GM18498 (cell line): ENCODE measurements around the gene TRAPPC10.
"Not testable (repeated sequence)": the region's sequence is repeated elsewhere in the genome, so short reads cannot be mapped to it uniquely, and the experiment has no call there.

Experiments
- ATAC-seq: cut with Tn5 transposase; IDR thresholded peaks from one replicate; pipeline ENCODE4 v1.9.1; 2021; ENCODE audit warnings: mild to moderate bottlenecking, moderate library complexity; ENCODE audit not compliant: unreplicated experiment

TRAPPC10 gene

DNA sequence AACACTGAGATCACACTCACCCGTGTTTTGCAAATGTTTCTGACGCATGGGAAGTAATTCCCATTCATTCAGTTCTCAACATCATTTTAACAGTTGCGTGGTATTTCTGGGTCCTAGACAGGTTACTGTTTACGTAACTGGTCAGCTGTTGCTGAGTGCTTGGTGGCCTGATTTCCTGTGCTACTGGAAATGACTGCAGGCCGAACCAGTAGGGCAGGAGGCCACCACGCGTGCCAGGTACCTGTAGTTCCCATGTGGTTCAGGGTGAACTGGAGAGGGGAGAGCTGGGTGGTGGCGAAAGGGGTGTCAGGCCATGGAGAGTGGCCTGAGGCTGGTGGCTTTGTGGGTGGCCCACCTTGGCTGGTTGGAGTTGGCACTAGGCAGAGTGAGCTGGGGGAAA, 122.6 kb downstream of the TRAPPC10 start:
- ATAC-seq = not testable (repeated sequence)

GRCh38 chr21:44138039-44138438, 125.9 kb downstream of the TRAPPC10 start:
- peak; percentile 55 for ATAC-seq

GRCh38 chr21:44139787-44140551, 127.9 kb downstream of the TRAPPC10 start:
- ATAC-seq = not testable (repeated sequence)

GRCh38 chr21:44140552-44140932, 128.4 kb downstream of the TRAPPC10 start:
- ATAC-seq = not testable (repeated sequence)

GRCh38 chr21:44142470-44142869, 130.4 kb downstream of the TRAPPC10 start:
- ATAC-seq = not testable (repeated sequence)

GRCh38 chr21:44143380-44143779, 131.3 kb downstream of the TRAPPC10 start:
- peak; percentile 46 for ATAC-seq

DNA sequence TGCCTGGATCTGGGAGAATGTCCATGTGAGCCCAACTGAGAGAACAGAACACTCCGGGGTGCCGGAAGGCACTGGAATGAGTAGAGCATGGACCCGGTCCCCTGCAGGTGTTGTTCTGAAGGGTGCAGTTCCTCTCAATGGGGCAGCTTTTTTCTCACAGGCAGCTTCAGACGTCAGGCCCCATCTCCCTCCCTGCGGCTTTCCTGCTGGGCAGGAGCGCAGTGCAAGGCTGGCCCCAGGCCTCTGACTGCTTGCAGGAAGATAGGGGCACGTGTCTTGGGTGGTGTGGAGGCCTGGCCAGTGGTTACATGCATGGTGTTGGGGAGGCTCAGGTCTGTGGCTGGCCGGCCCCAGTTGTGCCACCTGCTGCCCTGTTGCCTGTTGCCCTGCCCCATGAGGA, 131.9 kb downstream of the TRAPPC10 start:
- not testable (repeated sequence) for ATAC-seq

GRCh38 chr21:44144784-44145602, 132.9 kb downstream of the TRAPPC10 start:
- ATAC-seq = not testable (repeated sequence)

- ATAC-seq = not testable (repeated sequence)
Observed at GRCh38 chr21:44145616-44146015, 133.5 kb downstream of the TRAPPC10 start.

GRCh38 chr21:44147108-44147507, 135.0 kb downstream of the TRAPPC10 start:
- ATAC-seq = not testable (repeated sequence)

DNA sequence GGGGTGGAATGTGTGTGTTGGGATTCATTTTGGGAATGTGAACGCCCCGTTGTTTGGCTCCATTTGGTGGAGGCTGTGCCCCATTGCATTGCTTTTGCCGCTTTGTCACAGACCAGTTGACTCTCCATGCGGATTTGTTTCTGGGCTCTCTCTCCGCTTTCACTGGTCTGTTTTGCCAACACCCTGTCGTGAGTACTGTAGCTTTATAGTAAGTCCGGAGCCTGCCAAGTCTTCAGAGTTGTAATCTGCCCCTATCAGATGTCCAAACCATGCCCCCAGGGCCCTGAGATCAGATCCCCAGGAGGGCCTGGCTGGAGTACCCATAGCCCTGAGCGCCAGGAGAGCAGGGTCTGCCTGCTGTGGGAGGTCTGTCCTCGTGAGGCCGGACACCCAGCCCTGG, 138.1 kb downstream of the TRAPPC10 start:
- ATAC-seq = not testable (repeated sequence)

- ATAC-seq = not testable (repeated sequence)
Observed at GRCh38 chr21:44153214-44153888, 141.2 kb downstream of the TRAPPC10 start.

- ATAC-seq = not testable (repeated sequence)
Observed at GRCh38 chr21:44153889-44154228, 141.8 kb downstream of the TRAPPC10 start.

- ATAC-seq = not testable (repeated sequence)
Observed at GRCh38 chr21:44154816-44155230, 142.7 kb downstream of the TRAPPC10 start.

GRCh38 chr21:44155231-44155993, 143.3 kb downstream of the TRAPPC10 start:
- peak; percentile 46 for ATAC-seq

- ATAC-seq = not testable (repeated sequence)
Observed at GRCh38 chr21:44155994-44156380, 143.9 kb downstream of the TRAPPC10 start.
